ENCODE data around the gene RMND5A.

RMND5A gene

GRCh38 chr2:86793752-86794151, 73.7 kb downstream of the RMND5A start:
- no peak for DNase-seq

GRCh38 chr2:86794861-86795260, 74.8 kb downstream of the RMND5A start:
- no peak for DNase-seq

- DNase-seq = no peak
These were observed 80.9 kb downstream of the RMND5A start for GRCh38 chr2:86800856-86801567.

GRCh38 chr2:86806059-86806857, 86.2 kb downstream of the RMND5A start:
- no peak for DNase-seq

GRCh38 chr2:86807133-86807467, 87.0 kb downstream of the RMND5A start:
- DNase-seq = no peak

- peak; percentile 76 to 88 for DNase-seq
These were observed 87.6 kb downstream of the RMND5A start for GRCh38 chr2:86807468-86808275.

GRCh38 chr2:86808315-86809161, 88.4 kb downstream of the RMND5A start:
- DNase-seq = peak; percentile 88 to 92

- no peak for DNase-seq
These were observed 89.5 kb downstream of the RMND5A start for GRCh38 chr2:86809481-86810121.

GRCh38 chr2:86815611-86816010, 95.5 kb downstream of the RMND5A start:
- DNase-seq = no peak

GRCh38 chr2:86818114-86818801, 98.2 kb downstream of the RMND5A start:
- no peak for DNase-seq

GRCh38 chr2:86818957-86819356, 98.9 kb downstream of the RMND5A start:
- DNase-seq = no peak

GRCh38 chr2:86821306-86821705, 101.2 kb downstream of the RMND5A start:
- DNase-seq = no peak

- DNase-seq = no peak
These were observed 101.8 kb downstream of the RMND5A start for GRCh38 chr2:86821842-86822241.

- DNase-seq = no peak
These were observed 102.7 kb downstream of the RMND5A start for GRCh38 chr2:86822668-86823345.

GRCh38 chr2:86825036-86825692, 105.1 kb downstream of the RMND5A start:
- no peak for DNase-seq

GRCh38 chr2:86825693-86826381, 105.7 kb downstream of the RMND5A start:
- DNase-seq = no peak

- DNase-seq = no peak
These were observed 106.9 kb downstream of the RMND5A start for GRCh38 chr2:86826951-86827350.

Measured in NCI-H524 (cell line).